GM18858 (cell line): Measurements from ENCODE around the gene CPVL.
"Not testable (repeated sequence)": the region's sequence is repeated elsewhere in the genome, so short reads cannot be mapped to it uniquely, and the experiment has no call there.

Experiments used
- ATAC-seq: cut with Tn5 transposase; IDR thresholded peaks from one replicate; pipeline ENCODE4 v1.9.1; 2021; ENCODE audit not compliant: unreplicated experiment

Gene CPVL

DNA sequence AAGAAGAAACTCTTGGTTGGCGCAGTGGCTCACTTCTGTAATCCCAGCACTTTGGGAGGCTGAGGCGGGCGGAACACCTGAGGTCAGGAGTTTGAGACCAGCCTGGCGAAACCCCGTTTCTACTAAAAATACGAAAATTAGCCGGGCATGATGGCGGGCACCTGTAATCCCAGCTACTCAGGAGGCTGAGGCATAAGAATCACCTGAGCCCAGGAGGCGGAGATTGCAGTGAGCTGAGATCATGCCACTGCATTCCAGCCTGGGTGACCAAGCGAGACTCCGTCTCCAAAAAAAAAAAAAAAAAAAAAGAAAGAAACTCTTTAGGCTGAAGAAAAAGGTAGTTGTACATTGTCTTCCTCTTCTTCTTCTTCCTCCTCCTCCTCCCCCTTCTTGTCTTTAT lies 53.2 kb downstream of the CPVL start:
- not testable (repeated sequence) for ATAC-seq

DNA sequence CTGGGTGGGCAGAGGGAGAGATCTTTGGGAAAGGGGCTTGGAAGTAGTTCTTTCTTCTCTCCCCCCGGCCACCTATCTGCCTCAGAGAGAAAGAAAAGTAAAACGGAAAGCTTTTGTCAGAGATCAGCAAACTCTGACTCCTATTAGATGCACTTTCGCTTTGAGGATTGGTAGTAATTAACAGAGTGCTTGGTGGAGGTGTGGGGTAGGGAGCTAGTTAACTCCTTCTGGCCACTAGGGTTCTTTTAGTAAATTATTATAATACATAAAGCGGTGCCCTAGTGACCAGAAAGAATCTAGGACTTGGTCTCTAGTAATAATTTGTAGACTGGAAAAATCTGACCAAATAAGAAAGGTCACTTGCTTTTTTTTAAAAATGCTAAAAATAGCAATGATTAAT lies 54.6 kb downstream of the CPVL start:
- no peak for ATAC-seq

- ATAC-seq, result no peak
Measured at GRCh38 chr7:29090836-29091601, 55.3 kb downstream of the CPVL start.

DNA sequence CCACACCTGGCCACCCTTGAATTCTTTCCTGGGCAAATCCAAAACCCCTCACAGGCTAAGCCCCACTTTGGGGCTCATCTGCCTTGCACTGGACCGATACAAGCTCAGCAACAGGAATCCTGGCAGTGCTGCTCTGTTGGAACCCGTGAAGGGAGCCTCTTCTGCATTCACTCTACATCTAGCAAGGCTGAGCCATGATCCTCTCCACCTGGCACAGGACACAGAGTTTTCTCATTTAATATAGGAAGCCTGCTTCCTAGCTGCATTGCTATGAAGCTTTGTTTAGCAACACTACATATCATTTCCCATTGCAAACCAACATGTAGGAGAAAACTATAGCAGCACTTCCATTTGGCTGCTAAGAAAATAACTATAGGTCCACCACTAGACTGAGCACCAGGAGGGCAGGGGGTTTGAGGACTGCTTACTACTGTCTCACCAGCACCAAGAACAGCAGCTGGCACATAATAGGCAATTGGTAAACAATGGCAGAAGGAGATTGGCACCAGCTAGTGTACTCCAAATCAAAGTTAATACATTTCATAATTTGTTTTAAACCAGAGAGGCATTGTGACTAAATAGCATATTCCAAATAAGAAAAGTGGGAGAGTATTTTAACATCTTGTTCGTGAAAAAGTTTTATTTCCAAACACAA lies 56.1 kb downstream of the CPVL start:
- no peak for ATAC-seq

- ATAC-seq, result no peak
Measured at GRCh38 chr7:29087840-29088170, 58.5 kb downstream of the CPVL start.

GRCh38 chr7:29086545-29086944 lies 59.8 kb downstream of the CPVL start:
- no peak for ATAC-seq

DNA sequence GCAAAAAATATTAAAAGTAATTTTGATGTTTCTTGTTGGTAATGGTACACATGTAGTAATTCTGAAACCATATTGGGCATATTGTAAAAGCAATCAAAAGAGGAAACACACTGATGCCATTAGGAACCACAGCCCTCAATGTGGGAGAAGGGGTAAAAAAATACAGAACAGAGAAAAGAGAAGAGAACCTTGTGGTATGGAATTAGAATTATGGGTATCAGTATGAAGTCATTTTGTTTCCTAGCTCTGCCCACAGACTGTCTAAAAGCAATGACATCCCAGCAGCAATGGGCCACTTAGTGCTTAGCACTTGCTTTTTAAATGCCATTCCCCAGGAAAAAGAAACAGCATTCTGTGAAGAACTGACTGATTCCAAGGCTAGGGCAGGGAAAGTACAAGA lies 61.5 kb downstream of the CPVL start:
- no peak for ATAC-seq

DNA sequence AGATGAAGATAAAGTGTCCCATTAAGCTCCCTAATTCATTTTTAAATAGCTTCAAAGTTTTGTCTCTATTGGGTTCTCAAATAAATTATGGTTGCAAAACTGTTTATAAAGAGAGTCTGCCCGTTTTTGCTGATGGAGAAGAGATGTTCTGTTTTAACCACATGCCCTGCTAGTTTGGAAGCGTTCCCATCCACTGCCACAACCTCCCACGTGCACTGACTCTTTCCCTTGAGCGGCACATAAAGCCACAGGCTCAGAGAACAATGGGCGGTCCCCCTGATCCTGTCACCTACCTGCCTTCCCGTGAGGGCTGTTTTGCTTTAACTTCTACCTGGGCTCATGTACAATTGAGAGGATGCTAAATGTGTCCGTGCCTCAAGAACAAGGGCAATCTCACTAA lies 65.5 kb downstream of the CPVL start:
- no peak for ATAC-seq

GRCh38 chr7:29078311-29079260 lies 67.8 kb downstream of the CPVL start:
- ATAC-seq, result no peak

- ATAC-seq, result no peak
Measured at GRCh38 chr7:29077854-29078253, 68.5 kb downstream of the CPVL start.

DNA sequence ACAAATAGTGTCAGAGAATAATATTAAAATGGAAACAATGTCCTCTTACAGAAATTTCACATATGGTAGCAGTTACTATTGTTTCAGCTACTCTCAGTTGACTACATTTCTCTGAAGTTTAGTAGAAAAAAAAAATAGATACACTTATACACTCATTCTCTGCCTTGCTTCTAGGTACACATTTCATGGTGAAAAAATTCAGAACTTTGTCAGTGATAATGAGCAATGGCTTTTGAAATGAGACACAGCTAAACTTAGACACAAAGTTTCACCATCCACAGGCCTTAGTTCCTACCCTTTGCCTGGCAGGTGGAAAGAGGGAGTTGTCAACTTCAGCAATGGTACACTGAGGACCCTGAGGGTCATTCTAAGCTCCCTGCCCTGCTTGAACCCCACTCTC lies 69.2 kb downstream of the CPVL start:
- ATAC-seq, result no peak

GRCh38 chr7:29076631-29077030 lies 69.7 kb downstream of the CPVL start:
- ATAC-seq, result no peak

DNA sequence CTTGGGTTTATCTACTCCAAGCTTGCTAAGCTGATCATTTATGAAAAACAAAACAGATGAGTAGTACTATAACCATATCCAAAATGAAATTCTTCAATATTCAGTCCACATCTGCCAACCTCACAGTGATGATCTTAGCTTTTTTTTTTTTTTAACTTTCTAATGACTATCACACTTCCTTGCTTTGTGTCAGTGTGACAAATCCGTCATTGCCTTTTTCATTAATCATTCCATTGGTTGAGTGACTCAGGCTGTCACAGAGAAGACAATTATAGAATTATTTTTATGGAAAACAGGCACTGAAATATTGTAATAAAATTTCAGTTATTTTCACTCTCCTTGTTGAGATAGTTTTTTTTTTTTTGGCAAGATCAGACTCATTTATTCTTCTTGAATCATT lies 70.7 kb downstream of the CPVL start:
- ATAC-seq, result no peak

DNA sequence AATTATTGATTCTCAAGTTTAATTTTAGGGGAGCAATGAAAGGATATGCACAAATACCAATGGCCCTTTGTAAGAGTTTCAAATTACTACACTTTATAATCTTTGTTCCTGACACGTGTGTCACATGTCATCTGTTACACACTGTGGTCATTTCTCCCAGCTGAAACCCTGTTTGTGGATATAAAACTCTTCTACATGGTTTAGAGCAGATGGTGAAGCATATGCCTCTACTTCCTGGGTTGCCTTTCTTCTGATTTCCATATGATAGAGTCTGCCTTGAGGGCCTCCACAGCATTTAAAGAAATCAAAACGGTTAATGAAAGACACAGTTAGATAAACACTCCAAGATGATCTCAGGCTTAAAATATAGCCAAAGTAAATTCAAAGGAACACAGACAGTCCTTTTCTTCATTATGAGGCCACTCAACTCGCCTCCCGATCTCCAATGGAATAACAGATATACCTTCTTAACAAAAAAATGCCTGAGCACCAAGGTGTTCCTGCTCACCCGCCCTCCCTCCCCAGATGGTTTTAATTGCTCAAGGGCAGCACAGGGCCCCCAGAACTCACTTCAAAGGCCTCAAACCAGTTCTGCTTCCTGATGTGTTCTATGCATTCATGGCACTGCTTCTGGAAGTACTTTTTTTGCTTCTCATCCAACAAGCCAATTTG lies 75.0 kb downstream of the CPVL start:
- no peak for ATAC-seq

DNA sequence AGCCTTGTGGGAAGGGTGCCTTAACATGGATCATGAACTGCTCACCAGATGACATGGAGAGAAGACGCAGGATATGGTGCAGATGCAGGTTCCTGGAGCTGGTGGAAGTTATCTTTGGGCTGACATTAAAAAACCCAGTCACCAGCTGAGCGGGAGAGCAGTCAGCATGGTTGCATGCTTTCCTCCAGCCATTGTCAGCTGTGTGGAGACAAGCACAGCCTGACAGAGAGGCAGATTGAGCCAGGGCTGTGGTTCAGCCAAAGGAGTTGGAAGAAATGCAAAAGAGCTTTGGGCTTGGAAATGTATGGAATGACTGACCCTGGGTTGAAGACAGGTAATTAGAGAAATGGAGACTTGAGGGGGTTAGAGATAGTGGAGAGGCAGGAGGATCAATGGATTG lies 79.7 kb downstream of the CPVL start:
- no peak for ATAC-seq

DNA sequence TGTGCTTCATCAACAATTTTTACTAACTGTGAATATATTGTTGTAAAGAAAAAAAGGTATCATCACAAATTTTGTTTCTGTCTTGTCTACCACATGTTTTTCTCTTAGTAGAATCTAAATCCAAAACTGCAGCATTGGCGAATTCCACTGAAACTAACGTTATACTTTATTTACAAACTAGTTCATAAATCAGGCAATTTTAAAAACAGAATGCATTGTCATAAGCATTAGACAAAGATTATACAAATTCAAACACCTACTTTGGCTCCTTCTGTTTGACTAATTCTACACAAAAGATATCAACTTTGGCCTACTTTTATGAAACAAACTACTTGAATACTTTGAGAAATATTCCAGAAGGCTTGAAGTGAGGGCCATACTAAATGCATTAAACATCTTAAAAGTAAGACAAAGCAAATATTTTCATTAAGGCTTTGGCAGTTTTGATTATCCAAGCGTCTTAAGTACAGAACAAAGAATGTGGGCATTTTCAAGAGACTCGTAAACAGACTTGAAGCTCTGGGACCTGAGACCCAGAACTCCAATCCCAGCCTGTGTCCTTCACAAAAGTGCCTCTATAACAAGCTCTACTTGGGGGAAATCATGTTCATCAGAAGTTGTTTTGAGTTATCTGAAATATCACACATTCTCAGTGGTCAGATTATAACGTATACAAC lies 81.0 kb downstream of the CPVL start:
- ATAC-seq, result no peak

GRCh38 chr7:29063872-29064271 lies 82.5 kb downstream of the CPVL start:
- ATAC-seq, result no peak

GRCh38 chr7:29063236-29063635 lies 83.1 kb downstream of the CPVL start:
- ATAC-seq, result no peak

DNA sequence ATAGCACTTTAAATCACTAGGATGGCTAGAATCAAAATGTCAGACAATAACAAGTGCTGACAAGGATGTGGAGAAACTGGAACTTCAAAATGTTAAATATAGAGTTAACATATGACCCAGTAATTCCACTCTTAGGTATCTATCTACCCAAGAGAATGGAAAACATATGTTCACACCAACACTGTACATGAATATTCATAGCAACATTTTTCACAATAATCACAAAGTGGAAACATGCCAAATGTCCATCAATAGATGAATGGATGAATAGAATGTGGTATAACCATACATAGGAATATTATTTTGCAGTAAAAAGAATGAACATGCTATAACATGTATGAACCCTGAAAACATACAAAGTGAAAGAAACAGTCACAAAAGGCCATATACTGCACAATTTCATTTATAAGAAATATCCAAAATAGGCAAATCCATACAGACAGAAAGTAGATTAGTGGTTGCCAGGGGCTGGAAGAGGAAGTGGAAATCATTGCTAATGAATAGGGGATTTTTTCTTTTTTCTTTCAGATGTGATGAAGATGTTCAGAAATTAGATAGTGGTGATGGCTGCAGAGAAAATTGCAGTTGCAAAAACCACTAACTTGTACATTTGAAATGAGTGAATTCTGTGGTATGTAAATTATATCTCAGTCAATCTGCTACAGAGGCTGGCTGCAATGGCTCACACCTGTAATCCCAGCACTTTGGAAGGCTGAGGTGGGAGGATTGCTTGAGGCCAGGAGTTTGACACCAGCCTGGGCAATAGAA lies 93.0 kb downstream of the CPVL start:
- ATAC-seq, result no peak

DNA sequence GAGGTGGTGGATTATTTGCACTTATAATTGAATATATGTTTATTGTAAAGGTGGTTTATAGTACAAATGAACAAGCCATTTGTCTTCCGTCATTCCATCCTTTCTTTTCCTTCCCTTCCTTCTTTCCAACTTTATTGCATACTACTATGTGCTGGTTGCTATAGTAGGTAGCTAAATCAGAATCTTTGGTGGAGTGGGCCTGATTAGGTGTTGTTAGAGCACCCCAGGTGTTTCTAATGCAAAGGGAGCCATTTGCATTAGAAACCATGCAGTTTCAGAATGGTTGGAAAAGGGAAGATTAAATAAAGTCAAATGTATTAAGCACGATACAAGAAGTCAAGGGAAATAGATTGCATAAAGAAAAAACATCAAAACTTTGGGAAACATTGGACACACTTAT lies 99.4 kb downstream of the CPVL start:
- no peak for ATAC-seq
